GM12872 (cell line): ENCODE results near the gene CORIN.

Experiments used
- CTCF ChIP-seq: IDR thresholded peaks from 3 replicates; pipeline ENCODE4 v1.5.1; 2011; ENCODE audit warnings: low read depth, mild to moderate bottlenecking, low read length, moderate library complexity; ENCODE audit not compliant: insufficient read depth

CORIN gene

GRCh38 chr4:47862297-47862696 lies 24.4 kb upstream of the CORIN start:
- no peak for TF ChIP-seq CTCF

GRCh38 chr4:47860305-47860704 lies 22.4 kb upstream of the CORIN start:
- TF ChIP-seq CTCF: no peak

DNA sequence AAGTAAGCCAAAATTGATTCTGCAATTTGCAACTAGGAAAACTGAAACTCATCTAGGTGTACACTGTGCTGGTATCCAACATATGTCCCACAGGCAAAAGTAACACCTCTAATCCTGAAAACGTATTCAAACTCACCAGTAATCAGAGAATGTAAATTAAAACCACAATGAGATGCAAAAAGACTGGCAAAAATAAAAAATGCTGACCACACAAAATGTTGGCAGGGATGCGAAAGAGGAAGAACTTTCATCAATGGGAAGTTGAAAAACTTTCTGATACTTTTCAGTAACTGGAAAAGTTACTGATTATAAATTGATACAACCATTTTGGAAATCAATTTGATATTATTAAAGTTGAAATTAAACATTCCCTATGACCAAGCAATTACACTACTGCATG lies 20.1 kb upstream of the CORIN start:
- no peak for TF ChIP-seq CTCF

GRCh38 chr4:47856713-47857112 lies 18.8 kb upstream of the CORIN start:
- no peak for TF ChIP-seq CTCF

- TF ChIP-seq CTCF: no peak
Observed at GRCh38 chr4:47855350-47855749, 17.5 kb upstream of the CORIN start.

GRCh38 chr4:47852136-47852535 lies 14.3 kb upstream of the CORIN start:
- no peak for TF ChIP-seq CTCF

DNA sequence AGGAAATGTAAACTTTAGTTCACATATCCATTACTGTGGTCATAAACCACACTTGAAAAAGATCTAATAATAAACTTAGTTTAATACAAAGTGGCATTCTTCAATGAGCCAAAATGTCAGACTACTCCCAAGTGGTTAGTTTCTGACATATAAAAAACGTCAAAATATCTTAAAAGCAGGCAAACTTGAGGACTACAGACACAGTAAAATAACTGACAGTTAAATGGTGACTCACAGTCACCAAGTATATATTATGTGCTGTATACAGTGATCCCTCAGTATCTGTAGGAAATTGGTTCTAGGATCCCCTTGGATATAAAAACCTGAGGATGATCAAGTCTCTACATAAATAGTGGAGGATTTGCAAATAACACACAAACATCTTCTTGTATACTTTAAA lies 11.6 kb upstream of the CORIN start:
- no peak for TF ChIP-seq CTCF

DNA sequence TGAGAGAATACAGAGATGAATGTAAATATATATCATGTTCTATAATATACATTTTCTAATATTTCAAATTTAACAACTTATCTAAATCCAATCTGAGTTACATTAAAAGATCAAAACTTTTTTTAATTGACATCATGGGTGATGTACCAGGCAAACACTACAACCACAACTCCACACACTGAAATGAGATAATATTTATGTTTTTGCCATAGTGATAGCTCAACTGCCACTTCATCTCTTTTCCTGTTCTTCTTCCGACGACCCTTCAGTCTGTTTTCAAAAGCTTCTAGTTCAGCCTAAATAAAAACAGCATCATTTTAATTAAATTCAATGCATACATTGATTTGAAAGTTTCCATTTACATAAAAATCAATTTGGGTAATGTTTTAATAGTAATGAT lies 10.2 kb upstream of the CORIN start:
- TF ChIP-seq CTCF: no peak
